RKO (cell line): ENCODE measurements around the gene CTNND2.
A peak's percentile ranks its signal among the peaks of the same experiment; 100 is the strongest.
"Not testable (repeated sequence)": the region's sequence is repeated elsewhere in the genome, so short reads cannot be mapped to it uniquely, and the experiment has no call there.

ENCODE experiments used
- DNase-seq: peaks from one replicate; pipeline ENCODE4 v3.0.0-alpha.2; 2016; ENCODE audit warnings: low spot score

The CTNND2 gene

GRCh38 chr5:11672385-11673085 is 231.7 kb downstream of the CTNND2 start:
- DNase-seq: no peak

DNA sequence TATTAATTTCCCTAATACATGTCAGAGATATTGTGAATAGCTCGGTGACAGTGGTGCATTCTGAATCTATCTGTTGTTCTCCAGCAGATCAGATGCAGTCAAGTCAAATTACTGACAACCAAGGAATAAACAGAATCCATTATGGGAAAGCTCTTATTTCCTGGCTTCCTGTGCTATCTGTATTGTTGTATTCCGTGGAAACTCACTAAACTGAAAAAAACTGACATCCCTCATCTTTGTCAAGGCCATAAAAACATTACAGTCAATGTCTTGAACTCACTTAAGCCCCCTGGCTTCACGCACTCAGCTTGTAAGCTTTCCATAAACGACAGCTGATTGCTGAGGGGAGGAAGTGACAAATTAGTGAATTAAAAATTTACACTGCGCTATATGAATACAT is 245.9 kb downstream of the CTNND2 start:
- no peak for DNase-seq

DNA sequence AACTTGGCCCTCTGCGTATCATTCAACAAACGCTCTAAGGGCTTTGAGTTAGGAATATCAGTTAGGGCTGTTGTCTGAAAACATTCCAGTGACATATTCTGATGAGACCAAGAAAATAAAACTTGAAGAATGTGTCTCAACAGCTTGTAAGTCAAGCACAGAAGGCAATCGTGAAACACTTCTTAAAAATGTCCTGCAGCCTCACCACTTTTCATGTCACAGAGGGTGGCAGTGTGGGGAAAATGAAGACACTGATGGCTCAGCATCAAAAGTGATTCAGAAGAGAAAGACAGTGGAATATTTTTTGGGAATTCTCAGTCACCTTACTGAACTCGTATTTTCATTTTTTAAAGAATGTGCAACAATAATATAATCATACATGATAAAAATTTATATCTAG is 247.3 kb downstream of the CTNND2 start:
- no peak for DNase-seq

DNA sequence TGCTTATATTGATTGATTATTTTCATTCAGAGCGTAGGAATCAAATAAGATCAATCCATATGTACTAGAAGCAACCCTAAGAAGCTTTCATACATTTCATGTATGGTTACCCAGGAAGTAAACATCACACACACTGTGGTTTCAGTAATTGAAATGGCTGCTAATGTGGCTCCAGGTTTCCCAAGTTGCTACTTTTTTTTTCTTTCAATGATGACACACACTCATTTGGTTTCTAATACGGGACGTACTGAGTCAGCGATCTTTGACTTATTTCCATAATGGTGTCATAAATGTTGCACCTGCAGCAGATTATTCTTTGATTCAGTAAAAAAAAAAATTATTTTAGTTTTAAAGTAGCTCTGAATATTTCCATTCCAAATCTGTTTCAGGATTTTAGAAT is 248.6 kb downstream of the CTNND2 start:
- DNase-seq: no peak

DNA sequence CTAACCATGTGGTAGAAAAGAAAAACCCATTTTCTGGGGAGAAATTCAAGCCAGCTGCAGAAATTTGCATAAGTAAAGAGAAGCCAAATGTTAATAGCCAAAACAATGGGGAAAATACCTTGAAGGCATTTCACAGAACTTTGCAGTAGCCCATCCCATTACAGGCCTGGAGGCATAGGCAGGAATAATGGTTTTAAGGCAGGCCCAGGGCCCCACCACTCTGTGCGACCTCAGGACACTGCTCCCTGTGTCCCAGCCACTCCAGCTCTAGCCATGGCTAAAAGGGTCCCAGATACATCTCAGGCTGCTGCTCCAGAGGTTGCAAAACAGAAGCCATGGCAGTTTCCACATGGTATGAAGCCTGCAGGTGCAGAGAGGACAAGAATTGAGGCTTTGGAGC is 253.3 kb downstream of the CTNND2 start:
- no peak for DNase-seq

DNA sequence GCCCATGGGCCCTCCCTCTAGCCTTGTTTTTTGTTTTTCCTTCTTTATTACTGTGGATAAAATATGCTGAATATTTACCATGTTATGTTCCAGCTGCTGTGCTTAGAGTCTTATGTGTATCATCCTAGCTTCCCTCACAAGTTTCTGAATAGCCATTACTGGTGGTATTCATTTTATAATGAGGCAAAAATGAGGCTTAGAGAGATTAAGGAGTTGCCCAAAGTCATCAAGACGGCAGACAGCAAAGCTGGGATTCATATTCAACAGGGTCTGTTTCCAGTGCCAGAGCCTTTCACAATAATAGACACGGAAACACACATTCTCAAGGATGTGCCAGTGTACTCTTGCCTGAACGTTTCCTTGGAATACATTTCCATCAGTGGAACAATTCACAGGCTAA is 258.1 kb downstream of the CTNND2 start:
- DNase-seq: no peak

DNA sequence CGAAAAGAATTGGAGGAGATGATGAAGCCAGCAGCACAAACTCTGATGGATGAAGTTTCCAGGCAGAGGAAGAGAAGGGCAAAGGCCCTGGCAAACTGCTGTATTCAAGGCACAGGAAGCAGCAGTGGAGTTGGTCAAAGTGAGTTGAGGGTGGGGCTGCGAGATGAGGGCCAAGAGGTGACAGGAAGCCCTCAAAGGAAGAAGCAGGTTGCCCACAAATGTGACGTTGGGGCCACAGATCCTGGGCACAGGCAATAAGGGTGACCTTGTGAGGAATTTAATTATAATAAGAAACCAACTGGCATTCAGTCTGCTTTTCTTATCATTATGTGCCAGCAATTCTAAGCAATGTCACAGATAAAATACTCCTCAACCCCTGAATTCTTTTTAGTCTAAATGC is 261.8 kb downstream of the CTNND2 start:
- DNase-seq: no peak

- DNase-seq: no peak
Observed at GRCh38 chr5:11640158-11640873, 263.9 kb downstream of the CTNND2 start.

DNA sequence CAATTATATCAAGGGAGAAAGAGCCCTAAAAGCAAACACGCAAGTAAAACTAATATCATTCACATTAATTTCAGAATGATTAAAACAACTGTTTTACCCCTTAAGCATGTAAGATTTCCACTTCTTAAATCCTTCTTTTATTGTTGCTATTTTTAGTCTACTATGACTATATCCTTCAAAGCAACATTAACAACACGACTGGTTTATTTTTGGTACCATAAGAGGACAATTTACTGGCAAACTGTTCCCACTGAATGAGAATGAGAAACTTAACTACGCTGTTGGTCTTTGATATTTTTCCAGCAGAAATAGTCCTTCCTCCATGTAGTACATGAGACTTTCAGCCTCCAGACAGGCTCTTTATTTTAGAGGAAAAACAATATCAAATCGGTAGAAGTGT is 281.5 kb downstream of the CTNND2 start:
- no peak for DNase-seq

- no peak for DNase-seq
Observed at GRCh38 chr5:11620172-11620571, 284.1 kb downstream of the CTNND2 start.

DNA sequence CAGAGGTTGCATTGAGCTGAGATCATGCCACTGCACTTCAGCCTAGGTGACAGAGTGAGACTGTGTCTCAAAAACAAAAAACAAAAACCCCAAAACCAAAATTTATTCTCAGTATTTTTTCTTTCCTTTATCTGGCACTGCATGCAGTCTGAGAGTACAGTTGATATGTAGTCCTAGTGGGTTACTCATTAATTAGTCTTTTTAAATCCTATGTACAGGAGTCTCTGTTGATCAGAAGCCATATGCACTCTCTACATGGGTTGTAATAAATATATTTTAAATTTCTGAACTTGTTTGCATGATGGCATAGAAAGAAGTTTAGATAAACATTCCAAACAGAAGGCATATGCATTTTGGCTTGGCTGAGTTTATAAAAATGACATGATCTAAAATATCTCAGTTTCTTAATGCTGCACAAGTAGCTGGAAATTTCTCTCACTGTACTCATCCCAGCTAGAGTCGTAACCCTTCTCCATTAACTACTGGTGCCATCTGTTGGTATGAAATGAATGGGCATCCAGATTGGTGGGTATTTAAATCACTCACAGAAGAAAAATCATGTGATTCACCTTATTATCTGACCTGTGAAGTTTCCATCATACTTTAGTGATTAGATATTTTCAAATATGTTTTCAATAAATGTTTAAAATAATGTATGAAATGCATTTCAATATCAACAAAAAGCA is 284.8 kb downstream of the CTNND2 start:
- peak; percentile 33 for DNase-seq

DNA sequence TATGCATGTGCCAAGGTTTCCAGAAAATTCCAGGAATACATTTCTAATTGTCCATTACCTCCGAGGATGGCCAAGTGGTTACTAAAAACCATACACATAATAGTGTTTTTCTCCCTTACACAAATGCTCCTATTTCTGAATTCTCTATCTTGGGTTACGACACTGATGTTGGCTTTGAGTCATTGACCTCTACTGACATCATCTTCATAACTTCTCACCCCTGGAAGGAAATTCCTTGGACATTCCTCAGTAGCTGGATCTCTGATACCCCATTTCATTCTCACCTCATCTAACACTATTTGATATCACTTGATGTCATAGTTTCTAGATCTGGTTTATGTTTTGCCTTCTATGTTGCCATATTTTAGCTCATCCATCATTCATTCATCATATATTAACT is 287.2 kb downstream of the CTNND2 start:
- DNase-seq: no peak

DNA sequence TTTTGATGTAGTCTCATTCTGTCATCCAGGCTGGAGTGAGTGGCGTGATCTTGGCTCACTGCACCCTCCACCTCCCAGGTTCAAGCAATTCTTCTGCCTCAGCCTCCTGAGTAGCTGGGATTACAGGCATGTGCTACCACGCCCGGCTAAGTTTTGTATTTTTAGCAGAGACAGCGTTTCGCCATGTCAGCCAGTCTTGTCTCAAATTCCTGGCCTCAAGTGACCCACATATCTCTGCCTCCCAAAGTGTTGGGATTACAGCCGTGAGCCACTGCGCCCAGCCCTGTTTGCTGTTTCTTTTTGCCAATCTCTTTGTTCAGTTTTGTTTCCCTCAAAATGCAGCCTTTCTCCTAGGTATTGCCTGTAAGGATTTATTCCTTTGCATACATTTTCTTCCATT is 287.6 kb downstream of the CTNND2 start:
- not testable (repeated sequence) for DNase-seq

DNA sequence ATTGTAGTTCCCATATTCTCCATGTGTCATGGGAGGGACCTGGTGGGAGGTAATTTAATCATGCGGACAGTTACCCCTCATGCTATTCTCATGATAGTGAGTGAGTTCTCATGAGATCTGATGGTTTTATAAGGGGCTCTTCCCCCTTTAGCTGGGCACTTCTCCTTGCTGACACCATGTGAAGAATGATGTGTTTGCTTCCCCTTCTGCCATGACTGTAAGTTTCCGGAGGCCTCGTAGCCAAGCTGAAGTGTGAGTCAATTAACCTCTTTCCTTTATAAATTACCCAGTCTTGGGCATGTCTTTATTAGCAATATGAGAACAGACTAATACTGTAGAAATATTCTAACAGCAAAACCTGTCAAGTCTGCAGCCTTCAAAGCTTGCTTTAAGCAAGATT is 293.2 kb downstream of the CTNND2 start:
- DNase-seq: no peak

GRCh38 chr5:11609570-11610303 is 294.5 kb downstream of the CTNND2 start:
- DNase-seq: no peak

GRCh38 chr5:11608530-11608929 is 295.7 kb downstream of the CTNND2 start:
- DNase-seq: no peak

DNA sequence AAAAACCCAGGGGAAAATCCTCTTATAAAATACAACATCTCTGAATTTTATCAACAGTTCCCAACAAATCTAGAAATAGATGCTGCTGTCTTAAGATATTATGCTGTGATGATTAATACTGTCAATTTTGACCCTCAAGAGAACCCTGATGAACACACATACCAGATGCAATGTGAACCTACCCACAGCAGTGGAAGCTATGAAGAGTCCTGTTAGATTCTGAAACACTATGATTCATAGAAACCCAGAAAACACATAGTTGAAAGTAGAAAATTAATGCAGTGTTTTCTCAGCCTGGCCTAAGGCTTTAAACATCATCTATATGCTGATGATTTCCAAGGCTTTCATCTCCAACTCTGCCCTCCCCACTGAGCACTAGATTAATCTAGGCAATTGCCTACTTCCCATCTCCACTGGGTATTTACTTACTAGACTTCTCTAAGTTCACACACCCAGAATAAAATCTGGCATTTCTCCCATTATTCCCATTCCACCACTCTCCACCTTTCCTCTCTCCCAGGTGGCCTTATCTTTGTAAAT is 296.2 kb downstream of the CTNND2 start:
- no peak for DNase-seq

DNA sequence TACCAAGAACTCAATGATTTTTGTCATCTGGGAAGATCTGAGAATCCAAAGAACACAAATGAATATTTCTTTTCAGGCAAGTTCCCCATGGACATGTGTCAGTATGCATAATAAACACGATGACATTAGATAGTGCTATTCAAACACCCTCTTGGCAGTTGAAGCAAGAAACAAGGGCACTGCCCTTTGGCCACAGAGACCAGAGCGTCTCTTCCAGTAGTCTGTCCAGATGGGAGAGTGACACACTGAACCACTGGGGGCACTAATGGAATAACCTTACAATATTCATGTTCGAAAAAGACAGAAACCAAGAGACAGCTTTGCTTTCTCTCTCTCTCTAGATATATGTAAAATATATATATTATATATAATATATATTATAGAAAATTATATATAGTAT is 301.9 kb downstream of the CTNND2 start:
- peak; percentile 21 for DNase-seq

GRCh38 chr5:11599499-11599898 is 304.7 kb downstream of the CTNND2 start:
- DNase-seq: no peak

GRCh38 chr5:11596657-11597071 is 307.6 kb downstream of the CTNND2 start:
- no peak for DNase-seq

DNA sequence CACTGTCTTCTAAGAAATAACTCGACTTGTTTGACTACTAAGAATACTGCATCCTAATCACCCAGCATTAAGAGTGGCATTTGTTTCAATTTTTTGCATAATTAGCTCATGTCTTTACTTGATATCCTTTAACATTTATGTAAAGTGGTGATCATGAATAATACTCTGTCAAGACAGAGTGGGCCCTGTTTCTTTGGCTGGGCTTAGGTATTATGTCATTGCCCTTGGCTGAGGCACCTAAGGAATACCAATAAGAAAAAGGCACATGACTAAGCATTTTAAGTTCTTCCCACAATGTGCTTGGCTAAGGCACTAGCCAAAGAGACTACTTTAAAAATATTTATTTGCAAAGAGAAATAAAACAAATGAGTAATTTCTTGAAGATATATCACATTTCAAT is 308.1 kb downstream of the CTNND2 start:
- DNase-seq: no peak

DNA sequence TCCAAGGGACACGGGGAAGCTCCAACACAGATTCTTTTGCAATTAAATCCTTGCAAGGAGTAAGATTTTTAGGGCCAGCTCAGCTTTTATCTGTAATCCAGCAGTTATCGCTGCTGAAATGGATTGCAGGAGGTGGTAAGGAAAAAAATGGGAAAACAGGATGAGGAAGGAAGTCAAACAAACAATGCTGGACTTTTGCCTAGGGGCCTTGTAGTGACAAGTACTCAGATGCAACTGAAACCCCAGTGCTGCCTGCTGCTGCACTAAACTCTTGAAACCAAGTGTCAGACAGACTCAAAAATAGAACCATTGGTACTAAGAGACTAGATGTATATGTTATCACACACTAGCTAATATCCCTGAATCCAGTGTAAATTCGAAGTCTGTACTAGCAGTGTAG is 309.2 kb downstream of the CTNND2 start:
- no peak for DNase-seq
